GM21367 (cell line): ENCODE measurements around the gene EPB41L4B.
A peak's percentile ranks its signal among the peaks of the same experiment; 100 is the strongest.

ENCODE experiments used
- ATAC-seq: cut with Tn5 transposase; IDR thresholded peaks from one replicate; pipeline ENCODE4 v1.9.1; 2021; ENCODE audit not compliant: unreplicated experiment

The EPB41L4B gene

GRCh38 chr9:109166771-109167601 is 153.9 kb downstream of the EPB41L4B start, which contains the start of gene FRRS1L:
FRRS1L (minus strand) TSS chr9:109167249; CDS start chr9:109167138, 111 bp downstream.
- no peak for ATAC-seq

GRCh38 chr9:109166171-109166770 is 154.6 kb downstream of the EPB41L4B start:
- no peak for ATAC-seq

GRCh38 chr9:109164042-109164441 is 156.8 kb downstream of the EPB41L4B start:
- ATAC-seq, result peak; percentile 75

GRCh38 chr9:109163194-109163593 is 157.7 kb downstream of the EPB41L4B start:
- ATAC-seq, result no peak

GRCh38 chr9:109162677-109163076 is 158.2 kb downstream of the EPB41L4B start:
- no peak for ATAC-seq

- no peak for ATAC-seq
These were observed 159.4 kb downstream of the EPB41L4B start for GRCh38 chr9:109161471-109161870.

DNA sequence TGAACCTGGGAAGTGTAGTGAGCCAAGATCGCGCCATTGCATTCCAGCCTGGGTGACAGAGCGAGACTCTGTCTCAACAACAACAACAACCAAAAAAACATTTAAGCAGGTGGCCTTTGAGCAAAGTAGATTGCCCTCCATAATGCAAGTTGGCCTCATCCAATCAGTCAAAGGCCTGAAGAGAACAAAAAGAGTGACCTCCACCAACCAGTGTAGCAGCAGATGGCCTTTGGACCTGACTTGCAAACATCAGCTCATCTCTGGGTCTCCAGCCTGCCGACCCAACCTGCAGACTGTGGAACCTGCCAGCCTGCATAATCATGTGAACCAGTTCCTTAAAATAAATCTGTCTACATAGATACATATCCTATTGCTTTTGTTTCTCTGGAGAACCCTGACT is 161.3 kb downstream of the EPB41L4B start:
- ATAC-seq, result no peak

DNA sequence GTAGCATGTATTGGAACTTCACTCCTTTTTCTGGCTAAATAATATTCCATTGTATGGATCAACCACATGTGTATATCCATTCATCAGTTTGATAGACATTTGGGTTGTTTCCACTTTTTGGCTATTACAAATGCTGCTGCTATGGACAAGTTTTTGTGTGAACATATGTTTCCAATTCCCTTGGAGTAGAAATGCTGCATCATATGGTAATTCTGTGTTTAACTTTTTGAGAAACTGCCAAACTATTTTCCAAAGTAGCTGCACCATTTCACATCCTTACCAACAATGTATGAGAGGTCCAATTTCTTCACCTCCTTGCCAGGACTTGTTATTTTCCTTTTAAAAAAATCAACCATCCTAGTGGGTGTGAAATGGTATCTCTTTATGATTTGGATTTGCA is 162.2 kb downstream of the EPB41L4B start:
- no peak for ATAC-seq

DNA sequence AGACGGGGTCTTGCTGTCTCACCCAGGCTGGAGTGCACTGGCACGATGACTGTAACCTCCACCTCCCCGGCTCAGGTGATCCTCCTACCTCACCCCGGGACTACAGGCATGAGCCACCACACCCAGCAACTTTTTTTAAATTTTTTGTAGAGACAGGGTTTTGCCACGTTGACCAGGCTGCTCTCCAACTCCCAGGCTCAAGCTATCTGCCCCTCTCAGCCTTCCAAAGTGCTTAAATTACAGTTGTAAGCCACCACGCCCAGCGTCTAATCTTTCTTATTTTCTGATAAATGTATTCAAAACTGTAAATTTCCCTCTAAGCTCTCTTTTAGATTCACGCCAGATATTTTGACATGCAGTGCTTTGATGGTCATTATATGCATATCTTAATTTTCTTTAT is 164.2 kb downstream of the EPB41L4B start:
- ATAC-seq, result no peak

DNA sequence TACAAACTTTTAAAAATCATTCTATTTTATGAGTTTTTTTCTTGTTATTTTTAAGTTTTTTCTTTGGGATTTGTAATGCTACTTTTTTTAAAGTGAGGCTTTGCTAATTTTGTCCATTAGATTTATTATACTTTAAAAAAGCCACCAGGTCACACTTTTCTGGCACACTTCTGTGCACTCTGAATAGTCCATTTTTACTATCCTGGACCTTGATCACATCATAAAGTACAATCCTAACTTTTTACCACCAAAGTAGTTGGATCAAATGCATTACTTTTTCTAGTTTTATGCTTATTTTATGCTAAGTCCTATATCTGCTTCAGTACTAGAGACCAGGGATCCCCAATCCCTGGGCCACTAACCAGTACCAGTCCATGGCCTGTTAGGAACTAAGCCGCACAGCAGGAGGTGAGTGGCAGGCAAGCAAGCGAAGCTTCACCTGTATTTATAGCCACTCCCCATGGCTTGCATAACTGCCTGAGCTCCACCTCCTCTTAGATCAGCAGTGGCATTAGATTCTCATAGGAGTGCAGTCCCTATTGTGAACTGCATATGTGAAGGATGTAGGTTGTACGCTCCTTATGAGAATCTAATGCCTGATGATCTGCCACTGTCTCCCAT is 169.8 kb downstream of the EPB41L4B start:
- ATAC-seq, result no peak

- ATAC-seq, result no peak
These were observed 171.1 kb downstream of the EPB41L4B start for GRCh38 chr9:109149722-109150121.

DNA sequence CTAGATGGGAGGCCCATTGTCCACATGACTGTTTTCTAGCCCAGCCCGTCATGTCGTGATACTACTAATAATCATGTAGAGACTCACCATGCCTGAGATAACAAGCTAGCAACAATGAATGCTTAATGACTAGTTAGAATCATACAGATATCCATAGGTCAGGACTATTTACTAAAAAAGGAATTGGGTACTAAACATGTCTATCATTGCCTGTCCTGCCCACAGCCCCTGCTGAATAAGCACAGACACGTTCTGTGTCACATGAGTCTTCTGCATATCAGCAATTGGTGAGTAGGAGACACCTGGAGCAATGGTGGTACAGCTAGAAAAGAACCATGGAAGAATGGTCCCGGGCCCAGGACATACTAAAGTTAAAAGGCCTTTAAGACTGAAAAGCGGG is 171.8 kb downstream of the EPB41L4B start:
- ATAC-seq, result no peak

DNA sequence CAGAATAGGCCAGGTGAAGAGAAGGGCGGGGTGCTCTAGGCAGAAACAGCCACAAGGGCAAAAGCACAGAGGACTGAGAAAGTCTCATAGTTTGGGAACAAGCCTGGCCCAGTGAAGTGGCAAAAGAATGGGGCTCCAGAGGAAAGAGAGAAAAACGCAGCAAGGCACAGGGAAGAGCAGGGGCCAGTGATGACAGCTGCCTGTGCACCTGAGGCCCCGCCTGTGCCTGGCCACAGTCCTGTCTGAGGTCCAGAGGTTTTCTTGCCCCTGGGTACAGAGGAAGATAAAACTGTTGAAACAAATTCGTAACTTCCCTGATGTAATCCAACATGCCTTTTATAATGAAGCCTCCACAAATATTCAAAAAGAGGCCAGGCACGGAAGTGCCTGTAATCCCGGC is 175.8 kb downstream of the EPB41L4B start:
- ATAC-seq, result no peak

- peak; percentile 97 for ATAC-seq
These were observed 176.8 kb downstream of the EPB41L4B start for GRCh38 chr9:109143881-109144562.

DNA sequence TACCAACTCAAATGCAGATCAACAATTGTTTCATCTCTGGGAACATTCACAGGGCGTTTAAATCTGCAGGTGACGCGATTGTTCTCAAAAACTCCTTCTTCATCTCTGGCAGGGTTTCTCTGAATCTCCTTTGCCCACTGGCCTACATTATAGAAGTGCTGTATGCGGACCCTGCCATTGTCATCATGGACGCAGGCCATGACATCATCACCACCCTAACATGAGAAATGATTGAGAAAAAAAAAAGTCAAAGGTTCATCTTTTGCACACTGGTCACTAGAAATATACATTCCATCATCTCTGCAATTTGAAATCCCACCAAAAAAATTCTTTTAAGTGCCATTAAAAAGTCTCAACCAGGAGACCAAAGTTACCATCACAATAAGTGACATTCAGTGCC is 179.5 kb downstream of the EPB41L4B start:
- no peak for ATAC-seq

- no peak for ATAC-seq
These were observed 181.0 kb downstream of the EPB41L4B start for GRCh38 chr9:109139851-109140250.

DNA sequence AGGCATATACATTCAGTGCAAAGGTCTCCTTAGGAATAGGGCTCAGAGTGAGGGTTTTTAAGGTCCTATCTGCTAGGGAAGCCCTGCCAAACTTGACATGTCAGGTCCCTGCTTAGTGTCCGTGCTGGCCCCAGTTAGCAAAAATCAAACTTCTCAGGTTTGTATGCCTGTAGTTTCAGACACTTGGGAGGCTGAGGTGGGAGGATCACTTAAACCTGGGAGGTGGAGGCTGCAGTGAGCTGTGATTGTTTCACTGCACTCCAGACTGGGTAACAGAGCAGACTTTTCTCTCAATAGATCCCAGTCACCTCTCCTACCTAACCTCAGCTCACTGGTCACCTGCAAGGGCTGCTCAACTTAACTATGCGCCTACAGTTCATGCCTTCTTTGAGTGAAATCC is 182.4 kb downstream of the EPB41L4B start:
- ATAC-seq, result no peak

DNA sequence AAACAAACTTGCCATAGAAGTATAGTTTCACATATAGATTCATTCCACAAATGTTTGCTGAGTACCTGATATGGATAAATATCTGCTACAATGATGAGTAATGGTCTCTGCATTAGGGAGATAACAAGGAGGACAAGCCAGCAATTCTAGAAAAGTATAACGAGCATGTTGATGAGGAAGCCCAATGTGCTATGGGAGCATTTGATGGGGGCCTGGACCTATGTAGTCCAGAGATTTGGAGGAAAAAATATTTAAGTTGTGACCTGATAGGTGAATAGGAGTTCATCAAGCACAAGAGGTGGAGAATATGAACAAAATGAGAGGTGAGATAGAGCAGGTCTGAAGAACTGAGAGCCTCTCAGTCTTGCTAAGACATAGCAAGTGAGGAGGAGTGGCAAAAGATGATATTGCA is 186.7 kb downstream of the EPB41L4B start:
- no peak for ATAC-seq

DNA sequence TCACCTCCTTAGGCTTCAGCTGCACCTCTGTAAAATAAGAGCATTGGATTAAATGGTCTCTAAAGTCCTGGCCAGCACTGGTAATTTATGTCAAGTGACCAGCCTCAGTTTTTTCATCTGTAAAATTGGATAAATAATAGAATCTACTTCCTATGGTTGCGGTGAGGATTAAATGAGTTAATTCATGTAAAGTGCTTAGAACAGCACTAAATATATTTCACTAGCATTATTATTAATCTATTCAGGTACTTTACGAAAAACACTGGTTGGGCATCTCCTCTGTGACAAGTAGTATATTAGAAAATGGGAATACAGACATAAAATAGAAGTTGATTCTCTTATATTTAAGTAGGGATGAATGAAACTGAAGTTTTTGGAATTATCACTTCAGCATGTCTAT is 187.3 kb downstream of the EPB41L4B start:
- ATAC-seq, result no peak

GRCh38 chr9:109132567-109133021 is 188.3 kb downstream of the EPB41L4B start:
- ATAC-seq, result no peak

DNA sequence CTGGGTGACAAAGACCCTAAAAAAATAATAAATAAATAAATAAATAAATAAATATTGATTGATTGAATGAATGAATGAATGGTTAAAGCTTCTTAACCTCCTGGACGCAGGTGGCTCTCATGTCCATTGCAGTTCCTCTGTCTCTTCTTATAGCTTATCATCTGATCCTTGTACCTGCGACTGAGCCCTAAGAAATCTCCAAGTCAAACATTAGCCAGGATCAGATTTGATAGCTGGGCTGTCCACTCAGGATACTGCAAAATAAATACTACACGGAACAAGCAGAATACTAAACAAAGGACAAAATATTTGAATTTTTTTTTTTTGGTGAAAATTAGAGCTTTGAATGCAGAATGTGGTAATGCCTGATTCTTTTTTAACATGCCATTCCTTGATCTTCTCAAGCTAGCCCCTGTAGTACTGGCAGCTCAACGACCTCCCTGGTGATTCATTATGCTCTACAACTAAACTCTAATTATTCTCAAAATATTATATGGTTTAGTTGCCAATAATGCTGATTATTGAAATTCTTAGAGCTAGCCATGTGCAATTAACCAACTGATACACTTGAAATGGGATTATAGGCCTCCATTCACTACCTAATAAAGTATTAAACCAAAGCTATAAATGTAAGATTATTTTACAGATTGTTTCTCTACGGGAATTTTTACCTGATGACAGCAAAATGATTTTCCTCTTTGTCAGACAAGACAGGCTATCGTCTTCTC is 191.2 kb downstream of the EPB41L4B start:
- ATAC-seq, result no peak
